Duodenal mucosa (tissue), 2 donors: Measurements from ENCODE around the gene MYMK.

ENCODE experiments used
- H3K27ac ChIP-seq: one replicate; pipeline ENCODE4 v1.7.0; 2013; ENCODE audit warnings: low read depth, low read length
- H3K27me3 ChIP-seq, 2 donors: one replicate each; pipeline ENCODE4 v1.7.0; 2013; ENCODE audit warnings: low read length in 2 of 2, control low read depth in 1 of 2; ENCODE audit not compliant: insufficient read depth in 2 of 2, control insufficient read depth in 1 of 2
- H3K36me3 ChIP-seq, 2 donors: one replicate each; pipeline ENCODE4 v1.7.0; 2013; ENCODE audit warnings: low read length in 2 of 2, control low read depth in 1 of 2; ENCODE audit not compliant: insufficient read depth in 2 of 2, control insufficient read depth in 1 of 2
- H3K4me1 ChIP-seq, 2 donors: one replicate each; pipeline ENCODE4 v1.7.0; 2013; ENCODE audit warnings: low read length in 2 of 2, control low read depth in 1 of 2; ENCODE audit not compliant: insufficient read depth in 2 of 2, control insufficient read depth in 1 of 2
- H3K4me3 ChIP-seq, 2 donors: one replicate each; pipeline ENCODE4 v1.7.0; 2013; ENCODE audit warnings: low read length in 2 of 2, low read depth in 1 of 2
- H3K9ac ChIP-seq, 2 donors: one replicate each; pipeline ENCODE4 v1.7.0; 2013; ENCODE audit warnings: low read length in 2 of 2, low read depth in 1 of 2
- H3K9me3 ChIP-seq, 2 donors: one replicate each; pipeline ENCODE4 v1.7.0; 2013; ENCODE audit warnings: low read length in 2 of 2, control low read depth in 1 of 2; ENCODE audit not compliant: control insufficient read depth in 1 of 2

The MYMK gene

DNA sequence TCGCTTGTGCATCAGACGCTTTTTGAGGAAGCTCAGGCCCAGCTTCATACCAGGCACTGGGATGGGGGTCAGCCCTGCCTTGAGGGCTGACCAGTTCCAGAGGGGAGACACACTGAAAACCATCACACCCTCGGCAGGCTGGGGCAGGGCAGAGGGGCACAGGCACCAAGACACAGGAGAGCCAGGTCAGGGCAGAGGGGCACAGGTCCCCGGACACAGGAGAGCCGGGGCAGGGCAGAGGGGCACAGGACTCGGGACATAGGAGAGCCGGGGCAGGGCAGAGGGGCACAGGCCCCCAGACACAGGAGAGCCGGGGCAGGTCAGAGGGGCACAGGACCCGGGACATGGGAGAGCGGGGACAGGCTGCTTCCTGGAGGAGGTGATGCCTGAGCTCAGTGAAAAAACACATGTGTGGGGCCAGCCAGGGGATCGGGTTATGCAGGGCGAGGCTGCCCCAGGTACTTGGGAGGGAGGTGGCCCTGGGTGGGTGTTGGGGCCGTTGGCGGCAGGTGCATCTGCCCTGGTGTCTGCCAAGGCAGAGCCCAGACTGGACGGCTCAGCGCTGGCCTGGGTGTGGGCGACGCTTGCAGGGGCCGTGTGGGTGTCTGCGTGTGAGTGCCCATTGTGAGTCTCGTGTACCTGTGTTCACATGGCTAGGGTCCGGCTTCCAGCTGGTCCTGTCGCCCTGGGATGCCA, 30.8 kb downstream of the MYMK start:
- H3K36me3 ChIP-seq, result no peaks in the 10 kb centered on the region
- peaks cover 0 to 13% of the 10 kb centered on the region in 2 donors for H3K27me3 ChIP-seq
- no peak overlapping the region for H3K9ac ChIP-seq
- no peak overlapping the region for H3K4me3 ChIP-seq
- no peak overlapping the region for H3K27ac ChIP-seq
- peaks cover 0 to 10% of the 10 kb centered on the region in 2 donors for H3K4me1 ChIP-seq
- no peaks in the 10 kb centered on the region for H3K9me3 ChIP-seq

GRCh38 chr9:133493428-133493827, 31.3 kb downstream of the MYMK start:
- Histone ChIP-seq H3K9ac (no peak overlapping the region), H3K9me3 (no peaks in the 10 kb centered on the region), H3K36me3 (no peaks in the 10 kb centered on the region), H3K27ac (no peak overlapping the region), H3K4me1 (peaks cover 0 to 4% of the 10 kb centered on the region in 2 donors), H3K4me3 (no peak overlapping the region), H3K27me3 (peaks cover 0 to 8% of the 10 kb centered on the region in 2 donors)

- Histone ChIP-seq H3K27ac (no peak overlapping the region), H3K4me3 (no peak overlapping the region), H3K9ac (no peak overlapping the region), H3K36me3 (no peaks in the 10 kb centered on the region), H3K4me1 (no peaks in the 10 kb centered on the region), H3K9me3 (no peaks in the 10 kb centered on the region), H3K27me3 (peaks cover 0 to 4% of the 10 kb centered on the region in 2 donors)
Measured at GRCh38 chr9:133492061-133493021, 32.4 kb downstream of the MYMK start.

- Histone ChIP-seq H3K36me3 (no peaks in the 10 kb centered on the region), H3K4me1 (no peaks in the 10 kb centered on the region), H3K4me3 (no peak overlapping the region), H3K27me3 (peaks cover 0 to 2% of the 10 kb centered on the region in 2 donors), H3K27ac (no peak overlapping the region), H3K9ac (no peak overlapping the region), H3K9me3 (no peaks in the 10 kb centered on the region)
Measured at GRCh38 chr9:133491656-133491925, 33.2 kb downstream of the MYMK start.

GRCh38 chr9:133490865-133491655, 33.7 kb downstream of the MYMK start:
- no peak overlapping the region for H3K4me3 ChIP-seq
- no peaks in the 10 kb centered on the region for H3K36me3 ChIP-seq
- no peak overlapping the region for H3K9ac ChIP-seq
- no peak overlapping the region for H3K27ac ChIP-seq
- H3K9me3 ChIP-seq, result no peaks in the 10 kb centered on the region
- H3K27me3 ChIP-seq, result peaks cover 0 to 2% of the 10 kb centered on the region in 2 donors
- peaks cover 1 to 2% of the 10 kb centered on the region in 2 donors for H3K4me1 ChIP-seq

DNA sequence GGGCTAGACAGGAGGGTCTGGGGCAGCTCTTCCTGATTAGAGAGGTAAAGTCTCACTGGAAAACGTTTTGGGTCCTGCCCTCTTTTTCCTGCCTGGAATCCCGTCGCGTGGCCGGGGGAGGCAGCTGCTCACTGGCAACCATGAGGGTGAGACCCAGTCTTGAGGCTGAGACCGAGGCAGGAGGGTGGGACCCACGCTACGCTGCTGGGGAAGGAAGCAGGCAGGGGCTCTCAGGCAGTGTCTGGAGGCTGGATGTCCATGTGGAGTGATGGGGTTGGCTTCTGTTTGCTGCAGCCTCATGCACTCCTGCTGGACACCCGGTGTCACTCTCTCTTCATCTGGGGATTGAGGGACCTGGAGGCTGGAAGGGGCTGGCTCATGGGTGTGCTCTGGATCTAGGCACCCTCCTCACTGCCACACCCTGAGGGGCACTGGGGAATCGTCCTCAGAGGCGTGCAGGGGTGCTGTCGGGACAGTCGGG, 34.5 kb downstream of the MYMK start:
- peaks cover 0 to 2% of the 10 kb centered on the region in 2 donors for H3K27me3 ChIP-seq
- no peak overlapping the region for H3K4me3 ChIP-seq
- H3K27ac ChIP-seq, result no peak overlapping the region
- H3K9me3 ChIP-seq, result no peaks in the 10 kb centered on the region
- H3K9ac ChIP-seq, result no peak overlapping the region
- peaks cover 5% of the 10 kb centered on the region in 2 donors for H3K4me1 ChIP-seq
- no peaks in the 10 kb centered on the region for H3K36me3 ChIP-seq

- H3K4me1 ChIP-seq, result peaks cover 5% of the 10 kb centered on the region in 2 donors
Measured at GRCh38 chr9:133489253-133490190, 35.2 kb downstream of the MYMK start.

DNA sequence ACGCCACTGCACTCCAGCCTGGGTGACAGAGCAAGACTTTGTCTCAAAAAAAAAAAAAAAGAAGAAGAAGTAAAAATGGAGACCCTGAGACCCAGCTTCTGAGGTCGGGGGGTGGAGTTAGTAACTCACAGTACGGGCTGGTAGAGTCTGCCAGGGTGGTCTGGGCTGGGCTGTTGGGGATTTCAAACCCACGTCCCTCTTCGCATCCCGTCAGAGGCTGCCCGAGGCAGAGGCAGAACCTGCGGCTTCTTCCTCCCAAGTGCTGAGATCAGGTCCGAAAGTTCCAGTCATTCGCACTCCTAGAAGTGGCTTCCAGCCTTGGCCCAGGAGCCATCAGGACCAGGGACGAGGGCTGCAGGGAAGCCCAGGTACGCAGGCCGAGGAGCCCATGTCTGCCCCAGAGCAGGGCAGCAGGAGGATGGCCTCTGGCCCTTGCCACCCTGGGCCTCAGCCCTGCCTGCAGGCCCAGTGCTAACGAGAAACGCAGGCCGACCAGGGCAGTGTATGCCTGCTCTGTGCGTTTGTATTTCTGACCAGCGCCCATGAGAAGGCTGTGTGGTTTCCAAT, 36.0 kb downstream of the MYMK start:
- Histone ChIP-seq H3K36me3 (no peaks in the 10 kb centered on the region), H3K27me3 (peaks cover 0 to 2% of the 10 kb centered on the region in 2 donors), H3K9ac (no peak overlapping the region), H3K9me3 (no peaks in the 10 kb centered on the region), H3K4me3 (no peak overlapping the region), H3K4me1 (peaks cover 5% of the 10 kb centered on the region in 2 donors), H3K27ac (no peak overlapping the region)

More at GRCh38 chr9:133489253-133490190, 35.2 kb downstream of the MYMK start:
- no peaks in the 10 kb centered on the region for H3K9me3 ChIP-seq
- peaks cover 0 to 2% of the 10 kb centered on the region in 2 donors for H3K27me3 ChIP-seq
- H3K9ac ChIP-seq, result no peak overlapping the region
- no peak overlapping the region for H3K27ac ChIP-seq
- no peaks in the 10 kb centered on the region for H3K36me3 ChIP-seq
- no peak overlapping the region for H3K4me3 ChIP-seq

DNA sequence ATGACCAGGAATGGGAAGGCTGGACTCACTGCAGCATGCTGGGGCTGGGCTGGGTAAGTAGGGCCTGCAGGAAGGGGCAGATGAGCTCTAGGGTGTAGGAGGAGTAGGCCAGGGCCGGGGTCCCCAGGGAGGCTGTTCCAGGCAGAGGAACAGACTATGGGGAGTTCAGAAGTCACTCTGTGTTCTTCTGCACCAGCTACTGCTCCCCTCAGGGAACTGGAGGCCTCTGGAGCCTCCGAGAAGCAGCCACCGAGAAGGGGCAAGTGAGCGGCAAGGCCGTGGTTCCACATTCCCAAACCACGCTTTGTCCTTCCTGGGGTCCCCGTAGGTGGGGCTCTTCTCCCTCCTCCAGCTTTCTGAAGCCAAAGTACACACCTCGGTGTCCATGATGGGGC, 37.4 kb downstream of the MYMK start:
- Histone ChIP-seq H3K4me1 (peaks cover 5% of the 10 kb centered on the region in 2 donors), H3K27me3 (peaks cover 0 to 2% of the 10 kb centered on the region in 2 donors), H3K27ac (no peak overlapping the region), H3K4me3 (no peak overlapping the region), H3K36me3 (no peaks in the 10 kb centered on the region), H3K9me3 (no peaks in the 10 kb centered on the region), H3K9ac (no peak overlapping the region)
